22Rv1 (cell line): ENCODE measurements around the gene TRAK1.

Experiments used
- H3K27ac ChIP-seq: fragments of 450-650 bp; 2 replicates; pipeline ENCODE4 v1.5.1; 2017
- CTCF ChIP-seq: fragments of 450-650 bp; IDR thresholded peaks from 2 replicates; pipeline ENCODE4 v1.5.1; 2017; ENCODE audit warnings: mild to moderate bottlenecking
- ZFX ChIP-seq: fragments of 450-650 bp; IDR thresholded peaks from 2 replicates; pipeline ENCODE4 v1.6.1; 2017; ENCODE audit warnings: antibody characterized with exemption, borderline replicate concordance

TRAK1 gene

DNA sequence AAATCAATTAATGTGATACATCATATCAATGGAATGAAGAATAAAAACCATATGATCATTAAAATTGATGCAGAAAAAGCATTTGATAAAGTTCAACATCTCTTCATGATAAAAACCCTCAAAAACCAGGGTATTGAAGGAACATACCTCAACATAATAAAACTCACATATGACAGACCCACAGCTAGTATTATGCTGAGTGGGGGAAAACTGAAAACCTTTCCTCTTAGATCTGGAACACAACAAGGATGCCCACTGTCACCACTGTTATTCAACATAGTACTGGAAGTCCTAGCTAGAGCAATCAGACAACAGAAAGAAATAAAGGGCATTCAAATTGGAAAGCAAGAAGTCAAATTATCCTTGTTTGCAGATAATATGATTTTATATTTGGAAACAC lies 144.4 kb downstream of the TRAK1 start:
- TF ChIP-seq ZFX, result no peak
- TF ChIP-seq CTCF, result no peak

DNA sequence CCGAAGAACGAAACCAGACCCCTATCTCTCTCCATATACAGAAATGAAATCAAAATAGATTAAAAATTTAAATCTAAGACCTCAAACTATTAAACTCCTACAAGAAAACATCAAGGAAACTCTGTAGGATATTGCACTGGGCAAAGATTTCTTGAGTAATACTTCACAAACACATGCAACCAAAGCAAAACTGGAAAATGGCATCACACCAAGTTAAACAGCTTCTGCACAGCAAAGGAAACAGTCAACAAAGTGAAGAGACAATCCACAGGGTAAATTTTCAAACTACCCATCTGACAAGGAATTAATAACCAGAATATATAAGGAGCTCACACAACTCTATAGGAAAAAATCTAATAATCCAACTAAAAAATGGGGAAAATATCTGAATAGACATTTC lies 145.5 kb downstream of the TRAK1 start:
- no peak overlapping the region for H3K27ac ChIP-seq
- no peak for TF ChIP-seq ZFX
- TF ChIP-seq CTCF, result no peak

More for the DNA sequence above, 144.4 kb downstream of the TRAK1 start:
- no peak overlapping the region for H3K27ac ChIP-seq

DNA sequence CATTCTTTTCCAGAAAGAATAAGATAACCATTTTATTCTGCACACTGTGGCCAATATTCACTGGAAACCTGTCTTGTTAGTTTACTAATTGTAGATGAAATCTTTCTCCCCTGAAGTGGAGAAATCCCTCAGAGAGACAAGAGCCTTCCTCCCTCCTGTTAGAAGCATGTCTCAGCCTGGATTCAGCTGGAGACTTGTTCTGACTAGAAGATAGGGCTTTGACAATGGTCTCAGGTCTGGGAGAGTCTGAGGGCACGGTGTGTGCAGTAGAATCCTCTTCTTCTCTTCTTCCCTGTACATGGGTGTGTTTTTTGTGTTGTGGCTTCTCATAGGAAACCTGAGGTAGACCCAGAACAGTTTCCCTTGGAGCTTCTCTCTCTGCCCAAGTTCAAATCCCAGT lies 154.9 kb downstream of the TRAK1 start:
- H3K27ac ChIP-seq, result no peak overlapping the region
- TF ChIP-seq CTCF (no peak), ZFX (no peak)

GRCh38 chr3:42247576-42248027 lies 156.4 kb downstream of the TRAK1 start:
- TF ChIP-seq ZFX (no peak), CTCF (peak; percentile 88)
- no peak overlapping the region for H3K27ac ChIP-seq

DNA sequence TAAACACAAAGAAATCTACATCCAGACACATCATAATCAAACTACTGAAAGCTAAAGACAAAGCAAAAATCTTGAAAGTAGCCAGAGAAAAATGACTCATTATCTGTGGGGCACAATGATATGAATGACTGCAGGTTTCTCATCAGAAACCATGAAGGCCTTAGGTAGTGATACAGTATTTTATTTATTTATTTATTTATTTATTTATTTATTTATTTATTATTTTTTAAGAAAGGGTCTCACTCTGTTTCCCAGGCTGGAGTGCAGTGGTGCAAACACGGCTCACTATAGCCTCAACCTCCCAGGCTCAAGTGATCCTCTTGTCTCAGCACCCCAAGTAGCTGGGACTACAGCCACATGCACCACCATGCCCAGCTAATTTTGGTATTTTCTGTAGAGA lies 159.6 kb downstream of the TRAK1 start:
- TF ChIP-seq ZFX (no peak), CTCF (no peak)
- no peak overlapping the region for H3K27ac ChIP-seq

GRCh38 chr3:42254566-42254965 lies 163.4 kb downstream of the TRAK1 start:
- TF ChIP-seq ZFX (no peak), CTCF (no peak)
- H3K27ac ChIP-seq, result no peak overlapping the region

DNA sequence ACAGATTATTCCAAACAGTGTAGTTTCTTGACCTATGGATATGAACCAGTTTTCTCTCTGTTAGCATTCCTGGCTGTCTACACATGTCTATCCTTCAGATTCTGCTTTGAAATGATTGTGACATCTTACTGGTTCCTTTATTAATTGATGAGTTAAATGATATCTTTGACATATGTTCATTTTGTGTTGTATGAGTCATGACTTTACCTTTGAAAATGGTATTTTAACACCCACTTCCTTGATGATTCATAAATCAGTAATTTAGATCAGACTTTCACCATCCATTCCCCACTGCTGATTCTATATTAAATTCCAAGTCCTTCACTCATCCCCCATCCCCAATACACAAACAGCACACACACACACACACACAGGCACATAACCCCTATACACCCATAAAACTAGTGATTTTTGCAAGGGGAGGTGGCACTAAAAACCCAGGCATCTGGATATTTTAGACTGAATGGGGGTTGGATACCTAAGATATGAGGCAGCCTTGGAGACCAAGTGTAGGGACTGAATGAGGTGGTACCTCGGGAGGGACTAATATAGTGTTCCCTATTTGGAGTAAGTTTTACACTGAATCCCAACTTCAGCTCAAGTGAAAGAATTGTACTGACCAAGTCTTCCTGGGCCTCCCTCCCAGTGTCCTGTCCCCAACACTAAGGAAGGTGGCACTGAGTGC lies 165.1 kb downstream of the TRAK1 start:
- TF ChIP-seq CTCF, result no peak
- TF ChIP-seq ZFX, result no peak
- H3K27ac ChIP-seq, result no peak overlapping the region
